Right renal pelvis (tissue), 4 donors: ENCODE results near the gene ANXA7. TPM values are rescaled to one million over a fixed set of nuclear protein-coding genes. Genes with fewer than 3 reads are reported as not detected.
A peak's percentile ranks its signal among the peaks of the same experiment; 100 is the strongest.

Source experiments
- DNase-seq, 4 donors: peaks; one replicate each; pipeline ENCODE4 v3.0.0-alpha.2; 2013; ENCODE audit warnings: low read depth in 4 of 4, low spot score in 3 of 4, missing footprints in 1 of 4
- polyA plus RNA-seq, 4 donors: library from polyadenylated mRNA; unstranded; fragments of 120-200 nt; gene quantifications; one replicate each; pipeline ENCODE4 v1.2.1, GENCODE V29; 2013; ENCODE audit not compliant: insufficient read length in 4 of 4

ANXA7 gene
- 10 to 100 TPM; 88.9 to 98.9 (median 96.3) TPM for polyA plus RNA-seq

DNA sequence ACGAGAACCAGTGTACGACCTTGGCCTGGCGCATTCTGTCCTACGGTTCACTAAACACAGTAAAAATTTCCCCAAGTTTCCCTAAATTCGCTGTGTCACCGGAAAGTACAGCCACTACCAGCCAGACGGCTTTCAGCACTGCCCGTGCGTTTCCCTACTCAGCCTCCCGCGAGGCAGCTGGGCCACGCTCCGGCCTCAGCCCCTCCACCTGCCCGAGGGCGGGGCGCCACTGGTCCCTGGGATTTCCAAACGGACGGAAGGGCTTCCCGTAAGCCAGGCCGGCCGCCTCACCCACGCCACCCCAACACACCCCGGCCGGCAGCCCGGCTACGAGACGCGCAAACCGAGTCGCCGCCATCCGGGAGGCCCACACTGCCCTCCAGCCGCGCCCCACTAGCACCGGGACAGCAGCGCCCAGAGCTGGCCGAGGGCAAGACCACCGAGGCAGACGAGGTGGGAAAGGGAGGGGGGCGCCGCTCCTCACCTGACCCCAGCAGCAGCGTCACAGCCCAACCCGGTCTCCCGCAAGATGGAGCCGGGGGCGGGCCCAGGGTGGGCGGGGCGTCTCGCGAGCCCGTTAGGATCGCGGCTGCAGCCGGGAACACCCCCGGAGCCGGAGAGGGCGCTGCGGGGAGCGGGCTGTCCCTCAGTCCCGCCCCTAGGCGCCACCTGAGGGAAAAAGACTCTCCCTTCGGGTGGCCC, at the start of gene ANXA7:
TSS of gene ANXA7 (minus strand) at position 531 of the 702 bp plus-strand sequence. CDS start 13,202 bp downstream, outside the sequence.
- DNase-seq = peak; percentile 83 to 88 (median 84)

GRCh38 chr10:73460897-73461296, 47.0 kb upstream of the ANXA7 start:
- DNase-seq = no peak

- no peak for DNase-seq
These were observed 45.9 kb upstream of the ANXA7 start for GRCh38 chr10:73459683-73460314.

DNA sequence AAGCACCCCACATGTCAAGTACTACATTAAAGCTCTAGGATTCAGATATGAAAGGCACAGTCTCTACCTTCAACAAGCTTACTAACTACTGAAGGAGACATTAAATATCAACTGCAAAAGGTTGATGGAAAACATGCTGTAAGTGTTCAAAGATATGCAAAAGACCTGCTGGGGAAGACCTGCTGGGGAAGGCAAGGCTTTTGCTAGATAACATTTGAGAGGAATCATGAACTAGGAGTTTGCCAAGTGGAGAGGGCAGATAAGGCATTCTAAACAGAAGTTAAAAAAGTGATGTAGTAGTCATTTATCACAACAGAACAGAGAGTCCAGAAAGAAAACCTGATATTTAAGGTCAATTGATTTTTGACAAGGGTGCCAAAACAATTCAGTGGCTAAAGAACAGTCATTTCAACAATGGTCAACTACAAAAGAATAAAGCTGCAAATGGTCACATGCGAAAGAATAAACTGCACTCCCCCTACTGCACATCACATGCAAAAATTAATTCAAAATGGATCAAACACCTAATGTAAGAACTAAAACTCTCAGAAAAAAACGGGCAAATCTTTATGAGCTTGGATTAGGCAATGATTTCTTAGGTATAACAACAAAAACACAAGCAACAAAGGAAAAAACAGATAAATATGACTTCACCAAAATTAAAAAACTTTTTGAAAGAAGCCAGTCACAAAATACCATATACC, 42.5 kb upstream of the ANXA7 start:
- no peak for DNase-seq

DNA sequence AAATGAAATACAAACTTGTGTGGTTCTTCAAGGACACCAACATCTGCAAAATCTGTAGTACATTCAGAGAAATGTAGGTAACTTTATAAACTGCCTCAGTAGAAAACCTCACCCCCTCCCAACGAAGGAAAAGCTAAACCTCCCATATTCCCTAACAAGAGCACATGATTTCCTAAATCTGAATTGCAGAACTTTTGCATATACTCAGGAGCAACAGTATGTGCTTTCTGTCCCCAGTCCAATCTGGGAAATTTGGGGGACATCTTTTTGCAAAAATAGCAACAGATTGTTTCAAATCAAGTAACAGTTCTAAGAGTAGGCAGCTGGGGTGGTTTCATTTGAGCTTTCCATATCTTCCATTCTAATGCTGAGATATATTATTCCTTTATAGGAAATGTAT, 35.3 kb upstream of the ANXA7 start:
- DNase-seq = no peak

GRCh38 chr10:73448384-73448783, 34.5 kb upstream of the ANXA7 start:
- DNase-seq = no peak

- no peak for DNase-seq
These were observed 33.1 kb upstream of the ANXA7 start for GRCh38 chr10:73446926-73447325.

GRCh38 chr10:73444457-73444856, 30.6 kb upstream of the ANXA7 start:
- DNase-seq = no peak

DNA sequence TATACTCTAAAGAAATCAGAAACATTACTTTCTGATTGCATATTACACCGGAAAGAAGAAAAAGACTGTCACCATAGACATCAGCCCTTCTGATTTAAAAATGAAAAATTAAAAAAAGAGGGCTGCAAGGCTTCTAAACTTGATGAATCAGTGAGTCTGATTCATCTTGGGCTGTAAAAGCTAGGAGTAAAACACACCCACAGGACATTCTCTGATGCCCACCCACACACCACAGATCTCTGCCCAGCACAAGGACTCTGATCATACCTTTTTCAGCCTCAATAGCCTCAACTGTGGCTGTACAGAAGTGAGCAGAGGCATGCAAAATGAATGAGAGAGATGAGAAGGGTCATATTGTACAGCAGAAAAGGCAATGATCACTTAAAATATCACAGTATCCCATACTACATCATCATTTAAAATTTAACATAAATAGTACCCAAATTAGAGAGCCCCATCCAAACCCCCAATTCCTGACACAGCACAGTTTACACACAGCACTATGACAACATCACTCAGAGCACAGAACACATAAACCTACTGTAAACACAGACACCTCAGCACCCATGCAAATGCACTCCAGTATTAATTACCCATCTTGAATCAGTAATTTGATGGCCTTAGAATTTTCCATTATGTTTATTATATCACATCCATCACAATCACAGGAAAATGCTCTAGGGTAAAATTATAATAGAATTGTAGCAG, 25.9 kb upstream of the ANXA7 start:
- no peak for DNase-seq

GRCh38 chr10:73439055-73439454, 25.2 kb upstream of the ANXA7 start:
- DNase-seq = no peak

- no peak for DNase-seq
These were observed 19.6 kb upstream of the ANXA7 start, which contains the start of gene MSS51 for GRCh38 chr10:73433538-73433867. MSS51 (minus strand) TSS chr10:73433561; CDS start chr10:73428284, 5,277 bp downstream.

- DNase-seq = no peak
These were observed 19.0 kb upstream of the ANXA7 start for GRCh38 chr10:73432646-73433537.

- no peak for DNase-seq
These were observed 12.5 kb upstream of the ANXA7 start for GRCh38 chr10:73426318-73426717.

- DNase-seq = no peak
These were observed 10.6 kb upstream of the ANXA7 start for GRCh38 chr10:73424478-73424877.

DNA sequence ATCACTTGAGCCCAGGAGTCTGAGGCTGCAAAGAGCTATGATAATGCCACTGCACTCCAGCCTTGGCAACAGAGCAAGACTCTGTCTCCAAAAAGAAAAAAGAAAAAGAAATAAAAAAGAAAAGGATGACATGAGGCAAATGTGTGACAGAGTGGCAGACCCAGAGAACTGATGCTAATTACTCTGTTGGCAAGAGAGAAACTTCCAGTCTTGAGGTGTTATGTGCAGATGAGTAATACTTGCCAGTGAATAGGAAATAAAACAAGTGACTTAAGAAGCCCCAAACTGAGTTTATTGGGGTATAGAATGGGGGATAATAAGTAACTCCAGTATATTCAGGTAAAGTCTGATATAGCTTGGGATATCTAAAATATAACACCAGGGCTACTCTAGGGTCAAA, 9.5 kb upstream of the ANXA7 start:
- DNase-seq = no peak

- DNase-seq = no peak
These were observed 2.7 kb upstream of the ANXA7 start for GRCh38 chr10:73416571-73416970.

GRCh38 chr10:73414230-73414945, 530 bp upstream of the ANXA7 start:
- no peak for DNase-seq

- peak in 2 of 4 donors; percentile 36 to 38 for DNase-seq
These were observed 740 bp downstream of the ANXA7 start for GRCh38 chr10:73413108-73413527.

DNA sequence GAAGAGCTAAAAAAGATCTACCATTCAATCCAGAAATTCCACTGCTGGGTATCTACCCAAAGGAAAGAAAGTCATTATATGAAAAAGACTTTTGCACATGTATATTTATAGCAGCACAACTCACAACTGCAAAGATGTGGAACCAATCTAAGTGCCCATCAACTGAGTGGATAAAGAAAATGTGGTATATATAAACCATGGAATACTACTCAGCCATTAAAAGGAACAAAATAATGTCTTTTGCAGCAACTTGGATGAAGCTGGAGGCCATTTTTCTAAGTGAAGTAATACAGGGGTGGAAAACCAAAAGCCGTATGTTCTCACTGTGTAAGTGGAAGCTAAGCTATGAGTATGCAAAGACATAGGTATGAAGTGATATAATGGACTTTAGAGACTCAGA, 3.0 kb downstream of the ANXA7 start:
- DNase-seq = no peak
